CD4-positive, alpha-beta T cell treated with Interleukin-4 for 1 hour (primary cell): ENCODE results near the gene CDK12.
"Not testable (repeated sequence)": the region's sequence is repeated elsewhere in the genome, so short reads cannot be mapped to it uniquely, and the experiment has no call there.

Experiments
- DNase-seq, 2 donors: peaks; one replicate each; pipeline ENCODE4 v3.0.0-alpha.2; 2020 to 2022

The CDK12 gene

DNA sequence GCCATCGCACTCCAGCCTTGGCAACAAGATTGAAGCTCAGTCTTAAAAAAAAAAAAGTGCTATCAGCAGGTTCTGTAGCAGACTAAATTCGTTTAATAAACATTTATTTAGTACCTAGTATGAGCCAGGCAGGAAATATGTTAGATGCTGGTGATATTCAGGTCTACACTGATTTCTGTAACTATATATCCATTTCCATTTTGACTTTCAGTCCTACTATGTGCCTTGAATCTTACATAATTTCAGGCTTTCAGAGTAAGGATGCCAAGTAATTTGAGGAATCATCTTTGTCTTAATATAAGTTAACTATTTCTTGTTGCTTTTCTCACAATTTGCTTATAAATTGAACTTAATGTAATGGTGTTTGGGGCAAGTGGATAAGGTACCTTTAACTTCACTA, 46.2 kb downstream of the CDK12 start:
- no peak for DNase-seq

DNA sequence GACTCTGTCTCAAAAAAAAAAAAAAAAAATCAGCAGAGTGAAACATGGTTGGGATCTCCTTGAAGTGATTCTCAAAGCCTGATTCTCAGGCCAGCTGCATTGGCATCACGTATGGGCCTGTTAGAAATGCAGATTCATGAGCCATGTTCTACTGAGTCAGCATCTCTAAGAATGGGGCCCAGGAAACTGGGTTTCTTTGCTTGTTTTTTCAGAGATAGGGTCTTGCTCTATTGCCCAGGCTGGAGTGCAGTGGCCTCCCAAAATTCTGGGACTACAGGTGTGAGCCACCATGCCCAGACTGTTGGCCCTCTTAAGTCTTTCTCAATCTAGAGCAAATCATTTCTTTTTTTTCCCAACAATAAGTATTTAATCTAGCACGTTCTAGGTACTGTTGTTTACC, 47.7 kb downstream of the CDK12 start:
- no peak for DNase-seq

DNA sequence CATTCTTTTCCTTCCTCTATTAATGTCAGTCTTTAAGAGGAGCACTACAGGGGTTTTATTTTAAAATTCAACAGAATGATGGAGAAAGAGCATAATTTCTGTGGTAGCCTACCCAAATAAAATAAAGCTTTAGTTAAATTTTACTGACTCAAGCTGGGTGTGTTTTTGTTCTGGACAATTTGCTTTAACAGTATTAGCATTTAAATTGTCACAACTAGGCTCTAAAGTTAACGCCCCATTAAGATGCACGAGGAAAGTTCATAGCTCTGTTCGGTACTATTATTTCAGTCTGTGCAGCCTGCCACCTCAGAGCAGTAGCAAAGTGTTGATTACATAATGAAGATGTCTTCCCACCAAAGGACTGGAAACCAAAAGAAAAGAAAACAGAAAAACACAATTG, 52.0 kb downstream of the CDK12 start:
- no peak for DNase-seq

DNA sequence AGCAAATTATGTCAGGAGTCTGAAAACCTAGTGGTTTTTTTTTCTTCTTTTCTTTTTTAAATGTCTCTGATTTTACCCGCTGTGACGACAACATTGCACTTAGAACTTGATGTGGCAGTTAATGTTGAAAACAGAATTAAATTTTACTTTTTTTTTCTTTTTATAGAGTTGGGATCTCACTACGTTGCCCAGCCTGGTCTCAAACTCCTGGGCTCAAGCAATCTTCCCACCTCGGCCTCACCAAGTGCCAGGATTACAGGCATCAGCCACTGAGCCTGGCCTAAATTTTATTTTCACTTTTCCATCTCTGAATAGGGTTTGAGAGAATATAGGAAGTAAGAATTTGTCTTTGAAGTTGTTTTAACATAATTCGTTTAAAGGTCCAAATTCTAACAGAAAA, 52.6 kb downstream of the CDK12 start:
- DNase-seq: no peak

DNA sequence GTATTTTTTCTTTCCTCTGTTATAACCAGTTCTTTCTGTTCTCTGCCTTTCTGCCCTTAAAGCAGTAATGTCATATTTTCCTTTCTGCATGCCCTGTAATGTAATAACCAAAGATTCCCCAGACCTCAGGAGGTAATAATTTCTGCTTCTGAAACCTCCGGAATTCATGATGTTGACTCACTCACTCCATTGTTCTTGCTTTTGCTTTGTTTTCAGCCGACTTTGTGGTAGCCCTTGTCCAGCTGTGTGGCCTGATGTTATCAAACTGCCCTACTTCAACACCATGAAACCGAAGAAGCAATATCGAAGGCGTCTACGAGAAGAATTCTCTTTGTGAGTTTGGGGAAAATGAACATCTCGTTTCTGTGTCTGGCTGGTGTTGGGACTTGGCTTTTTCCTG, 55.9 kb downstream of the CDK12 start:
- DNase-seq: no peak

DNA sequence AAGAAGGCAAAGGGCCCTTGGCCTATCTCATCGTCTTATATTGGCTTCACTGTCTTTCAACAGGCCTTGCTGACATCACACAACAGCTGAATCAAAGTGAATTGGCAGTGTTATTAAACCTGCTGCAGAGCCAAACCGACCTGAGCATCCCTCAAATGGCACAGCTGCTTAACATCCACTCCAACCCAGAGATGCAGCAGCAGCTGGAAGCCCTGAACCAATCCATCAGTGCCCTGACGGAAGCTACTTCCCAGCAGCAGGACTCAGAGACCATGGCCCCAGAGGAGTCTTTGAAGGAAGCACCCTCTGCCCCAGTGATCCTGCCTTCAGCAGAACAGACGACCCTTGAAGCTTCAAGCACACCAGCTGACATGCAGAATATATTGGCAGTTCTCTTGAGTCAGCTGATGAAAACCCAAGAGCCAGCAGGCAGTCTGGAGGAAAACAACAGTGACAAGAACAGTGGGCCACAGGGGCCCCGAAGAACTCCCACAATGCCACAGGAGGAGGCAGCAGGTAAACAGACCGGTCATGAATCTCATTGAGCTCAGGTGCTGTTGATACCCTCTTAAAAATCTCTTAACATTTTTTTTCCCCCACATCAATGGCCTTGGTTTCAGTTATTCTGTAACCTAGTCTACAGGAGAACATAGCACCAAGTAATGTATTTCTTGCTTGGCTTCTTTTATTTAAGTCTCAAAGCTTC, 64.7 kb downstream of the CDK12 start:
- no peak for DNase-seq

DNA sequence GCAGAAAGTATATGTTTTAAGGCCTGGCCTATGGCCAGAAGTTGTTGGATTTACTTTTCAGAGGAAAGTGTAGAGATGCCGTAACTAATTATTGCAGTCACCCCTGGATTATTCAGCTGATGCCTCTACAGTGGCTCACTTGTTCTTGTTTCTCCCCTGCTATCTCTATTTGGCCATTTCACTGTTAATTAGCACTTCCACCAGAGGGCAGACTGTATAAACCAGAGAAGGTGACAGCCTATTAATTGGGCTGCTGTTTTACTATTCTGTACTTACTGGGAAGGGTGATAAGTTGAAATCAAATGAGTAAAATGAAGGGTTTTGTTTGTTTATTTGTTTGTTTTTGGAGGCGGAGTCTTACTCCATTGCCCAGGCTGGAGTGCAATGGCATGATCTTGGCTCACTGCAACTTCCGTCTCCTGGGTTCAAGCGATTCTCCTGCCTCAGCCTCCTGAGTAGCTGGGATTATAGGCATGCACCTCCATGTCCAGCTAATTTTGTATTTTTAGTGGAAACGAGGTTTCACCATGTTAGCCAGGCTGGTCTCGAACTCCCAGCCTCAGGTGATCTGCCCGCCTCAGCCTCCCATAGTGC, 66.0 kb downstream of the CDK12 start:
- DNase-seq: peak in 1 of 2 donors; percentile 32

DNA sequence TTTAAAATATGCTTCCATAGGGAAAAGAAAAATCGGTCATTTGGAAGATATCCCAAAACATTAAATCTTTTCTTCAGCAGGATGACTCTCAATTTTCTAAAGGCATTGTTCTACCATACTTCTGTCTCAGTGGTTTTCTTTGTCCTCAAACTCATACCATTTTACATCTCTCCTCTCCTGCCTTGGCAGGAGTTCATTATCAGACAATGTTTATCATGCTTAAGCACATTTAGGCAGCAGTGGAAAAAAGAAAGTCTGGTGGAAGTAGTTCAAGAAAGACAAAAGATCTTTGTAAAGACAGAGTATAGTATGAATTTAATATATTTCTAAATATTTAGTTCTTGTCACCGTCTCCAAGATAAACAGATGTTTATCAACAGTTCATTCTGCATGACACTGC, 68.2 kb downstream of the CDK12 start:
- DNase-seq: no peak

DNA sequence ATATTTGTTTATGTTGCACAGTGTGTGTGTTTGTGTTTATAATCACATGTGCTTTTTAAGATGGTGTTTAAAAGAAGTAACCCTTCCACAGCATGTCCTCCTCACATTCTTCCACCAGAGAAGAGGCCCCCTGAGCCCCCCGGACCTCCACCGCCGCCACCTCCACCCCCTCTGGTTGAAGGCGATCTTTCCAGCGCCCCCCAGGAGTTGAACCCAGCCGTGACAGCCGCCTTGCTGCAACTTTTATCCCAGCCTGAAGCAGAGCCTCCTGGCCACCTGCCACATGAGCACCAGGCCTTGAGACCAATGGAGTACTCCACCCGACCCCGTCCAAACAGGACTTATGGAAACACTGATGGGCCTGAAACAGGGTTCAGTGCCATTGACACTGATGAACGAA, 69.2 kb downstream of the CDK12 start:
- DNase-seq: no peak

DNA sequence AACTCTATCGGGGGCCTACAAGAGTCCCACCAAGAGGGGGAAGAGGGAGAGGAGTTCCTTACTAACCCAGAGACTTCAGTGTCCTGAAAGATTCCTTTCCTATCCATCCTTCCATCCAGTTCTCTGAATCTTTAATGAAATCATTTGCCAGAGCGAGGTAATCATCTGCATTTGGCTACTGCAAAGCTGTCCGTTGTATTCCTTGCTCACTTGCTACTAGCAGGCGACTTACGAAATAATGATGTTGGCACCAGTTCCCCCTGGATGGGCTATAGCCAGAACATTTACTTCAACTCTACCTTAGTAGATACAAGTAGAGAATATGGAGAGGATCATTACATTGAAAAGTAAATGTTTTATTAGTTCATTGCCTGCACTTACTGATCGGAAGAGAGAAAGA, 70.0 kb downstream of the CDK12 start:
- no peak for DNase-seq

DNA sequence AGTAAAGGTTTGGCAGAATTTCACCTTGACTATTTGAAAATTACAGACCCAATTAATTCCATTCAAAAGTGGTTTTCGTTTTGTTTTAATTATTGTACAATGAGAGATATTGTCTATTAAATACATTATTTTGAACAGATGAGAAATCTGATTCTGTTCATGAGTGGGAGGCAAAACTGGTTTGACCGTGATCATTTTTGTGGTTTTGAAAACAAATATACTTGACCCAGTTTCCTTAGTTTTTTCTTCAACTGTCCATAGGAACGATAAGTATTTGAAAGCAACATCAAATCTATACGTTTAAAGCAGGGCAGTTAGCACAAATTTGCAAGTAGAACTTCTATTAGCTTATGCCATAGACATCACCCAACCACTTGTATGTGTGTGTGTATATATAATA, 72.6 kb downstream of the CDK12 start:
- no peak for DNase-seq

DNA sequence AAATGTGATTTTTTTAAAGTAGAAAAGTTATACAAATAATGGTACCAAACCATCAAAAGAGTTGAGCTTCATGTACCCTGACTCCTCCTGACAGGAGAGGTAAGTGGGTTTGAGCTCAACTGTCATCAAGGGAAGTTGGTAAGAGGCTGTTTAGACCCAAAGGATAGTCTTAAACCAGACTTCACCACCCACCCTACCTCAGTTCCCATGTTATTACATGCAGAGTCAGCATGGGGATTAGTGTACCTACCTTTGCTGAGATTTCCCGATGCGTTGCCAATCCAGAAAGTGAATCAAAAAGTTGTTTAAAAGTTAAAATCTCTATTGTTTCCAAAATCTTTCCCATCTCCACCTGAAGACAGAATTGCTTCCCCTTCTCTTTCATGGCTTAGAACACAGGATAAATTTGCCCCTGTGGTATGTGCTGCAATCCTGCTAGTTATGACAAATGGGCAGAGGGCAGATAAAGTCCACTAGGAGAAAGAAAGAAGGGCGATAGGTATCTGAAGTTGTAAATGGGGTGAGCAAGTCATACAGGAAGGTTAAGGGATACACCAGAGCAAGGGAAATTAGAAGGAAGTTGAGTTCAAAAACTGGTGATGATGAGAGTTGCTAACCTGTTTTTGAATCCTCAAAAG, 73.6 kb downstream of the CDK12 start:
- no peak for DNase-seq

DNA sequence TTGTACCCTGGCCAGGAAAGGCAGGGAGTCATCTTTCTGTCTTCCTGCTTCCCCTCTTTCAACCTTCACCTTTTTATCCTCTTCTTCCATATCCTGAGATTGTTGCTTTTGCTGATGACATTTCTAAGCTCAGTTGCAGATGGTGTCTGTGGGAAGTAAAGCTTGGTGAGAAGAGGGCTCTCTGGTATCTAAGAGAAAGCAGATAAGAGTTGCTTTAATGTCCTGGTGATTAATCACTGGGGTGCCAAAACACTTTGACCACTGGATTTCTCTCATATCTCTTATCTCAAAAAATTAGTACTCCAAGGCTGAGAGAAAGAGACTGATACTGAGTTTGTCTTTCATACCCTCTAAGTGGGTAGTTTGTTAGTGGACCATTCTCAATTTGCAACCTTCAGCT, 75.2 kb downstream of the CDK12 start:
- no peak for DNase-seq

DNA sequence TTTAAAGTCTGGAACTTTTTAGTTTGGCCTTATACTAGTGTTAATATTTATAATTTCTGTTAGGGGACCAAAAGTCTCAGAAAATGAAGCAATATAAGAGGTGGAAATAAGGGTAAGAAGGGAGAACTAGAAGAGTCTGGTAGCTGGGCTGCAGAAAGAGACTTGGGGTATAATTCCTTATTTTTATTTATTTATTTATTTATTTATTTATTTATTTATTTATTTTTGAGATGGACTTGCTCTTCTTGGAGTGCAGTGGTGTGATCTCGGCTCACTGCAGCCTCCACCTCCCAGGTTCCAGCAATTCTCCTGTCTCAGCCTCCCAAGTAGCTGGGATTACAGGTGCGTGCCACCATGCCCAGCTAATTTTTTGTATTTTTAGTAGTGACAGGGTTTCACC, 76.1 kb downstream of the CDK12 start:
- DNase-seq: not testable (repeated sequence)

DNA sequence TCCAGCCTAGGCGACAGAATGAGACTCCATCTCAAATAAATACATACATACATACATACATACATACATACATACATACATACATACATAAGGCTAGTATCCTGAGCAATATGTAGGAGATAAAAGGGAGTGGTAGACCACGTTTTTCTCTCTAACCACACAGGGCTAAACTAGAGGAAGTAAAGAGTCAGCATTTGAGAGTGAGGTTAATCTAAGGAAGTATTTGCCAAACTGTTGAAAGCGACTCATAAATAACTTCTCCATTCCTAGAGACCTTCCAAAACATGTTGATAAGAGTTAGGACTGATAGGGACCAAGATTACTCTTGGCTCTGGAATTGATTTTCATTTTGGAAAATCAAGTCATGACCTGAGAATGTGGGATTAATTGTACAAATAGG, 77.6 kb downstream of the CDK12 start:
- peak in 1 of 2 donors; percentile 22 for DNase-seq

DNA sequence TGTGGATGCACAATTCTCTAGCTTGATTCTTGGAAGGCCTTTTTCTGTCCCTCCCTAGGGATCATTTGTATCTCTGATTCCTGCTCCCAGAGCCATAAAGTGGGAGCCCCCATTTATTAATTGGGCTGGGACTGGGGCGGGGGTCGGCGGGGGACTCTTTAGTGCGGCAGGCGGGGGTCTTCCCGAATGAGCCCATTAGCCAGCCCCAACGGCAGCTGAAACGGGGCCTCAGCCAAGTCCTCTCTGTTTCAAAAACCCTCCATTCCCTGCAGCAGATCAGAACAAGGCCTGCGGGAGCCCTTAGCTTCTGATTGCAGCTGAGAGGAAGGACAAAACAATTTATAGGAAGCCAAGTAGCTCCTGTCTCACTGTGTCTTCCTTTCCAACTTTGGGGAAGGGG, 79.3 kb downstream of the CDK12 start:
- DNase-seq: no peak

DNA sequence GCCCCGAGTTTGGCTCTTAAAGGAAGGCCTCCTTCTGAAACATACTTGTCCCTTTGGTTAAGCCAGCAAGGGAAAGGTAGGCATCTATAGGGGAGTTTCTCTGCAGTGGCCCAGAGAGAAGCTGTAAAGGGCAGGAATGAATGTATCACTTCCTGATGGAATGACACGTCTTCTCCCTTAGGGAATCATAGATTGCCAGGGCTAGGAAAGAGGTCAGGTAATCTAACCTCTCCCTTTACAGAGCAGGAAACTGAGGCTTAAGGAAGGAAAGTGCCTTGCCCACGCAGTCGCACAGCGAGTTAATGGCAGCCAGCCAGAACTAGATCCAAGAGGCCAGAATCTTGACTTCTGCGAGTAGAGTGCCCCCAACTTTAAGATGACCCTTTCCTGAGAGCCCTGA, 80.4 kb downstream of the CDK12 start:
- no peak for DNase-seq

DNA sequence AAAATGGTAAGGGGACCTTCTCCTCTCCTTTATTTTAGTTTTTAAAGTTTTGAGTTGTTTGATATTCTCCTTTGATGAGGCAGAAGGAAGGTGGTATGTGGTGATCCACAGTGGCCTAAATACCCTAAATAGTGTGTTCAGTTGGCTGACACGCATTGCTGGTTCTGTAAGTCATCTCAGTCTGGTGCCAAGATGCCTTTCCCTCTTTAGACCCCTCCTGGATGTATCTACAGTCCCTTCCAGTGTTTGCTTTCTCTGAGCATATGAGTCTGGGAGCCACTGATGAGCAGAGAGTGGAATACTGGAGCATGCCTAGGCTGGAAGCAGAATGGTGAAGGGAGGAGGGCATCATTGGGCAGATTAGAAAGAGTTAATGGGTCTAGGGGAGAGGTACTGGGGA, 81.9 kb downstream of the CDK12 start:
- no peak for DNase-seq

DNA sequence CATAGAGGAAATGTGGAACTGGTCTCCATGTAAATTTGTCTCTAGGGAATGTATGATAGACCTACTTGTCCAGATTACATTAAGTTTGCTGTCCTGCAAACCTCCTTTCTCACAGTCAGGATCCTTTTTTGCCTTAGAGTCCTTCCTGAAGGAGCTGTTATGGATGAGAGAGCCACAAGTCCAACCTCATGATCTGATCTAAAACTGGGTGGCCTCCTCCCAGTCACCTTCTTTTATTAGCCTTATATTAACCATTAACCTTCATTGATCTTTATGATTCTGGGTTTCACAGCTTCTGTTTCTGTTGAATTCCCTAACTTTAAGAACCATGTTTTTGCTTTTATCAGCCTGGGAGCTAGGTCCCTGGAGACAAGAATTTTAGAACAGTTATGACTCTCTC, 82.4 kb downstream of the CDK12 start:
- DNase-seq: no peak

DNA sequence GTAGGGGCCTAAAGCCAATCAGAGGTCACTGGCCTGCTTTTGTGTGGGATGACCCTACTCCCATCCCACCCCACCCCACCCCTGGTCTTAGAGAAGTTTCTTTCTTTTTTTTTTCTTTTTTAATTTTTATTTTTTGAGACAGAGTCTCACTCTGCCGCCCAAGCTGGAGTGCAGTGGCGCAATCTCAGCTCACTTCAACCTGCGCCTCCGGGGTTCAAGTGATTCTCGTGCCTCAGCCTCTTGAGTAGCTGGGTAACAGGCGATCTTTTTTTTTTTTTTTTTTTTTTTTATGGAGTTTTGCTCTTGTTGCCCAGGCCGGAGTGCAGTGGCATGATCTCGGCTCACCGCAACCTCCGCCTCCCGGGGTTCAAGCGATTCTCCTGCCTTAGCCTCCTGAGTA, 83.1 kb downstream of the CDK12 start:
- DNase-seq: not testable (repeated sequence)

DNA sequence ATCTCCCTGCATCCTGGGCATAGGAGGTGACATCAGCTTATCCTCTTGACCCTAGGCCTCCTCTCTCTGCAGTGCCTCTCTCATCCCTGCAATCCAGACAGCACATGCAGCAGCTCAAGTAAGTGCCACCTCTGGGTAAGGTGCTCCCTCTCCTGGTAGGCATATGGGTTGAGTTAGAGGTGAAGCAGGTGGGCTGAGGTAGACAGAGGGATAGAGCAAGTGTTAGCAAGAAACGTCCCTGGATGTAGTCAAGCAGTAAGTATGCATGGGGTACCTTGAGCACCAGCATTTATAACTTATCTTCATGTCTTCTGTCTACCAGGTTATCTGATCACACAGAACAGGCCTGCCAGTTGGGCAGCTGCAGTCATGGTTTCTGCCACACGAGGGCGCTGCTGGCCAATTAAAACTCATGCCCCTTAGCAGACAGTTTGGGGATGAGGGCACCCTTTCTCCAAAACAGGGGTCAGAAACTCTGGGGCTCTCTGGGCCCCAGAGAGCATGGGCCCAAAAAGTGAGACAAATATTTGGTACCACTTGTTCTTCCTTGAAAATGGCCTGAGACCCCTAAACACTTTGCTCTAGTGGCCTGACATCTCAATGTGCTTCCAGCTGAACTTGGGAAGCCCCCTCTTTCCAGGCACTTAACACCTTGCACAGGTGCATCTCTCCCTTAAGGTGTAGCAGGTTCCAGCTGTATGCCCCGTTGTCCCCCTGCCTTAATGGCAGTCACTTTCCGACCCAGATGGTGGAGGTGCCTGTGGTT, 86.6 kb downstream of the CDK12 start:
- DNase-seq: peak; percentile 71 to 75

DNA sequence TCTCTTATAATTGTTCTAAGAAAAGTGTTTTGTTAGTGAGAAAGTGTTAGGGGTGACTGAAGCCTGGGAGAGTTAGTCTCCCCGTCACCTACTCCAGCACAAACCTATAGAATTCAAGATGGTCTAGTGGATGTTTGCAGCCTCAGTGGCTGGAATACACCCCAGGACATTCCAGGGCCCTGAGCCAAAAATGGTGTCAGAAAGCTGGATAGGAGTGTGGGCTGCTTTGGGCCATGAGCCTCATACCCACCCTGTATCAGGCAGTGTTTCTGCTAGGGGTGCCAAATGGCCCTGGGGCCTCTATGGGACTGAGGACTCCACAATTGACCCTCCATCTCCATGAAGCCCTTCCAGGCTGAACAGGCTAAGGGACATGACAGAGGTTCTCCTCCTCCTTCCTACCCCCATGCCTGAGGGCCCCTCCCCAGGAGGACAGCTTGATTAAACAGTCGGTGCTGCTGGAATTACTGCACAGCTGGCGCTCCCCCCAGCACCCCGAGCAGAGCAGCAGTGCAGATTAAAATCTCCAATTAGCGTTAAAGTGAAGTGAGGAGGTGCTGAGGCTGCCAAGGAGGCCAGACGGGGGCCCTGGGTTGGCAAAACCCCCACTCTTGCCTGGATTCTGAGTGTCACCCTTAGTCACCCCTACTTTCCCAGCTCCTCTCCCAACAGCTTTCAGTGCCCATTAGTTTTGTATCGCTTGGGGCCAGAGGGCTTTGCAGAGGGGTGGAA, 87.4 kb downstream of the CDK12 start:
- no peak for DNase-seq
